Mucosa of gallbladder (tissue), 1 donor: ENCODE results near the gene RPL22. TPM values are rescaled to one million over a fixed set of nuclear protein-coding genes. Genes with fewer than 3 reads are reported as not detected.

Experiments used
- DNase-seq: peaks from one replicate; pipeline ENCODE4 v3.0.0-alpha.2; 2020; ENCODE audit warnings: low spot score
- total RNA-seq: library from RNA; stranded (reverse); gene quantifications from one replicate; pipeline ENCODE4 v1.2.1, GENCODE V29; 2021
- donor health status: DM: no; HTN: no; CAD: no.

The RPL22 gene
- total RNA-seq, 1 donor from 2014 or later = 282 TPM

GRCh38 chr1:6157132-6157527 lies 42.3 kb downstream of the RPL22 start:
- no peak for DNase-seq

GRCh38 chr1:6154525-6155319 lies 44.7 kb downstream of the RPL22 start:
- no peak for DNase-seq

- DNase-seq = no peak
These were observed 46.5 kb downstream of the RPL22 start for GRCh38 chr1:6152882-6153281.

GRCh38 chr1:6152181-6152580 lies 47.2 kb downstream of the RPL22 start:
- no peak for DNase-seq

GRCh38 chr1:6151291-6151822 lies 48.0 kb downstream of the RPL22 start:
- no peak for DNase-seq

GRCh38 chr1:6150006-6150938 lies 49.1 kb downstream of the RPL22 start:
- DNase-seq = no peak

GRCh38 chr1:6149597-6149996 lies 49.8 kb downstream of the RPL22 start:
- DNase-seq = no peak

- DNase-seq = peak; percentile 51
These were observed 50.7 kb downstream of the RPL22 start for GRCh38 chr1:6148497-6149241.

GRCh38 chr1:6145864-6146410 lies 53.5 kb downstream of the RPL22 start:
- DNase-seq = no peak

- no peak for DNase-seq
These were observed 54.0 kb downstream of the RPL22 start for GRCh38 chr1:6145396-6145750.

- no peak for DNase-seq
These were observed 54.6 kb downstream of the RPL22 start for GRCh38 chr1:6144647-6145395.

- no peak for DNase-seq
These were observed 55.2 kb downstream of the RPL22 start for GRCh38 chr1:6144175-6144574.

- no peak for DNase-seq
These were observed 56.0 kb downstream of the RPL22 start for GRCh38 chr1:6143395-6143794.

- no peak for DNase-seq
These were observed 56.7 kb downstream of the RPL22 start for GRCh38 chr1:6142734-6143133.

- no peak for DNase-seq
These were observed 57.3 kb downstream of the RPL22 start for GRCh38 chr1:6142036-6142621.

- no peak for DNase-seq
These were observed 57.8 kb downstream of the RPL22 start for GRCh38 chr1:6141592-6141991.

GRCh38 chr1:6140413-6140812 lies 59.0 kb downstream of the RPL22 start:
- no peak for DNase-seq

- no peak for DNase-seq
These were observed 61.6 kb downstream of the RPL22 start for GRCh38 chr1:6137758-6138157.

- DNase-seq = no peak
These were observed 62.7 kb downstream of the RPL22 start for GRCh38 chr1:6136516-6137220.
